ENCODE results near the gene AARS1.
"Not testable (repeated sequence)": the region's sequence is repeated elsewhere in the genome, so short reads cannot be mapped to it uniquely, and the experiment has no call there.

GRCh38 chr16:70226024-70226423 is 63.3 kb downstream of the AARS1 start:
- not testable (repeated sequence) for TF ChIP-seq CTCF, POLR2AphosphoS5 (IDR thresholded peaks at IDR 0.05)

Data from gastroesophageal sphincter (tissue), 3 donors.